Smooth muscle cell (in vitro differentiated cells): ENCODE data around the gene IWS1. TPM values are rescaled to one million over a fixed set of nuclear protein-coding genes. Genes with fewer than 3 reads are reported as not detected.
A peak's percentile ranks its signal among the peaks of the same experiment; 100 is the strongest.

Source experiments
- DNase-seq: peaks from one replicate; lab custom pipeline; 2025; ENCODE audit not compliant: unreplicated experiment; lab: John Stamatoyannopoulos, UW
- H2AFZ ChIP-seq: fragments of 200-600 bp; sonication (generic); 2 replicates; pipeline ENCODE4 v1.6.0; 2016; ENCODE audit warnings: antibody characterized with exemption, low read depth, mild to moderate bottlenecking
- H3F3A ChIP-seq: fragments of 200-600 bp; sonication (generic); 2 replicates; pipeline ENCODE4 v1.6.0; 2017; ENCODE audit warnings: antibody characterized with exemption, low read depth
- H3K27ac ChIP-seq: fragments of 200-600 bp; sonication (generic); 2 replicates; pipeline ENCODE4 v1.5.1; 2016; ENCODE audit warnings: low read depth, mild to moderate bottlenecking
- H3K27me3 ChIP-seq: fragments of 200-600 bp; sonication (generic); 2 replicates; pipeline ENCODE4 v1.6.1; 2016; ENCODE audit warnings: low read depth, mild to moderate bottlenecking
- H3K36me3 ChIP-seq: fragments of 200-600 bp; sonication (generic); 2 replicates; pipeline ENCODE4 v1.5.1; 2016; ENCODE audit warnings: low read depth
- H3K4me1 ChIP-seq: fragments of 200-600 bp; sonication (generic); 2 replicates; pipeline ENCODE4 v1.5.1; 2016; ENCODE audit warnings: low read depth
- H3K4me2 ChIP-seq: fragments of 200-600 bp; sonication (generic); 2 replicates; pipeline ENCODE4 v1.6.0; 2016; ENCODE audit warnings: mild to moderate bottlenecking
- H3K4me3 ChIP-seq: fragments of 200-600 bp; sonication (generic); 2 replicates; pipeline ENCODE4 v1.5.1; 2016; ENCODE audit warnings: mild to moderate bottlenecking
- H3K79me2 ChIP-seq: fragments of 200-600 bp; sonication (generic); 2 replicates; pipeline ENCODE4 v1.6.0; 2016; ENCODE audit warnings: low read depth, mild to moderate bottlenecking
- H3K9ac ChIP-seq: fragments of 200-600 bp; sonication (generic); 2 replicates; pipeline ENCODE4 v1.6.0; 2016; ENCODE audit warnings: low read depth
- H3K9me3 ChIP-seq: fragments of 200-600 bp; sonication (generic); replicated peaks from 2 replicates; pipeline ENCODE4 v1.5.1; 2016; ENCODE audit warnings: low read depth
- H4K20me1 ChIP-seq: fragments of 200-600 bp; sonication (generic); 2 replicates; pipeline ENCODE4 v1.6.0; 2016; ENCODE audit warnings: low read depth
- CTCF ChIP-seq: fragments of 200-600 bp; sonication (generic); IDR thresholded peaks from 2 replicates; pipeline ENCODE4 v1.5.1; 2017; ENCODE audit warnings: borderline replicate concordance, mild to moderate bottlenecking, antibody characterized with exemption; ENCODE audit not compliant: insufficient read depth, poor library complexity, severe bottlenecking
- WGBS: methylation state at CpG from one replicate; pipeline ENCODE4 v1.1.7; 2016; ENCODE audit warnings: low lambda C conversion rate; 5-methylcytosine and 5-hydroxymethylcytosine counted together
- polyA plus RNA-seq: library from polyadenylated mRNA; unstranded; fragments of >200 nt; fragmentation: Nextera tagmentation; extraction: Ambion mirVana; gene quantifications from 2 replicates; pipeline ENCODE4 v1.2.1, GENCODE V29; 2016
- total RNA-seq: library from RNA; depleted of rRNA; stranded (reverse); fragments of >200 nt; gene quantifications from 2 replicates; pipeline ENCODE4 v1.2.3, GENCODE V29; 2014

IWS1 gene
- total and polyA plus RNA-seq, 2 experiments from 2014 or later = 31.2 to 36.1 TPM

DNA sequence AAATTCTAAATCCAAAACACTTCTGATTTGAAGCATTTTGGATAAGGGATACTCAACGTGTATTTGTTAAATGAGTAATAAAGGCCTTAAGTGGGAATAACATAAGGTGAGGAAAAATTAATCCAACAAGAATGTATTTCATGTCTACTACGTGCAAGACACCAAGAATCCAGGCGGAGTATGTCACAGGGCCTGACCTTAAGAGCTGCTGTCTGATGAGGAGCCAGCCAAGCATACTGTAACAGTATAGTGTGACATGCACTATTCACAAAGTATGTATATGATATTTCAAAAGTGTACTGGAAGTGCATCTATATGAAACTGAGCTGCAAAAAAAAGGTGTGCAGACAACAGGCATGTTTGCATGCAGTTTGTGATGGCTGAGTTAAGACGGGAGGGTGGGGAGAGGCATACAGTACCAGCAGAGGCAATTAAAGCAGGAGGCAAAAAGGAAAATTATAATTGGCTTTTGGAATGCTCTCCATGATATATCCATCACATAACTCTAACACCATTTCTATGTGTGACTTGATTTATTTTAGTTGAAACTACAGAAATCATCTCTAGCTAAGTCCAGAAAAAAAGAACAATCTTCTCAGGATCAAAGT lies 18.2 kb downstream of the IWS1 start:
- Histone ChIP-seq H3K4me1 (peaks cover 6% of the 10 kb centered on the region), H3K27ac (peak overlapping the region; percentile 90), H3K27me3 (no peaks in the 10 kb centered on the region), H3K9me3 (no peaks in the 10 kb centered on the region), H3K4me3 (no peak overlapping the region), H3K9ac (peak overlapping the region; percentile 12), H3K4me2 (peak overlapping the region; percentile 60), H4K20me1 (peaks cover 79% of the 10 kb centered on the region), H3K79me2 (peaks cover 73% of the 10 kb centered on the region), H3K36me3 (peaks cover 5% of the 10 kb centered on the region), H3F3A (peaks cover 23% of the 10 kb centered on the region), H2AFZ (no peak overlapping the region)
- TF ChIP-seq CTCF = no peak
- DNase-seq = no peak
- 67% methylated on average over 4 of the region's 4 CpGs for WGBS

GRCh38 chr2:127506510-127506909 lies 19.8 kb downstream of the IWS1 start:
- Histone ChIP-seq H3F3A (peaks cover 23% of the 10 kb centered on the region), H3K9ac (peak overlapping the region; percentile 0), H3K4me3 (no peak overlapping the region), H3K4me1 (peaks cover 6% of the 10 kb centered on the region), H3K79me2 (peaks cover 70% of the 10 kb centered on the region), H4K20me1 (peaks cover 62% of the 10 kb centered on the region), H3K36me3 (peaks cover 19% of the 10 kb centered on the region), H3K9me3 (no peaks in the 10 kb centered on the region), H2AFZ (no peak overlapping the region), H3K27ac (peak overlapping the region; percentile 90), H3K4me2 (no peak overlapping the region), H3K27me3 (no peaks in the 10 kb centered on the region)
- DNase-seq = no peak
- WGBS = 54% methylated on average over 1 of the region's 1 CpG
- no peak for TF ChIP-seq CTCF

GRCh38 chr2:127504552-127505430 lies 21.5 kb downstream of the IWS1 start:
- peak overlapping the region; percentile 22 for H3K4me2 ChIP-seq

More at GRCh38 chr2:127504552-127505430, 21.5 kb downstream of the IWS1 start:
- H4K20me1 ChIP-seq = peaks cover 45% of the 10 kb centered on the region
- H3K27ac ChIP-seq = peak overlapping the region; percentile 90
- H3K9ac ChIP-seq = peak overlapping the region; percentile 66
- H3K4me3 ChIP-seq = no peak overlapping the region
- no peak for TF ChIP-seq CTCF
- H2AFZ ChIP-seq = no peak overlapping the region
- H3K9me3 ChIP-seq = no peaks in the 10 kb centered on the region
- WGBS = 38% methylated on average over 11 of the region's 11 CpGs
- peaks cover 57% of the 10 kb centered on the region for H3K79me2 ChIP-seq
- no peak for DNase-seq
- no peaks in the 10 kb centered on the region for H3K27me3 ChIP-seq
- H3F3A ChIP-seq = peaks cover 23% of the 10 kb centered on the region
- H3K36me3 ChIP-seq = peaks cover 19% of the 10 kb centered on the region
- peaks cover 6% of the 10 kb centered on the region for H3K4me1 ChIP-seq
